Smooth muscle cell (in vitro differentiated cells): ENCODE measurements around the gene SLC4A5. TPM values are rescaled to one million over a fixed set of nuclear protein-coding genes. Genes with fewer than 3 reads are reported as not detected.

ENCODE experiments used
- DNase-seq: peaks from one replicate; lab custom pipeline; 2025; ENCODE audit not compliant: unreplicated experiment; lab: John Stamatoyannopoulos, UW
- H2AFZ ChIP-seq: fragments of 200-600 bp; sonication (generic); 2 replicates; pipeline ENCODE4 v1.6.0; 2016; ENCODE audit warnings: antibody characterized with exemption, low read depth, mild to moderate bottlenecking
- H3F3A ChIP-seq: fragments of 200-600 bp; sonication (generic); 2 replicates; pipeline ENCODE4 v1.6.0; 2017; ENCODE audit warnings: antibody characterized with exemption, low read depth
- H3K27ac ChIP-seq: fragments of 200-600 bp; sonication (generic); 2 replicates; pipeline ENCODE4 v1.5.1; 2016; ENCODE audit warnings: low read depth, mild to moderate bottlenecking
- H3K27me3 ChIP-seq: fragments of 200-600 bp; sonication (generic); 2 replicates; pipeline ENCODE4 v1.6.1; 2016; ENCODE audit warnings: low read depth, mild to moderate bottlenecking
- H3K36me3 ChIP-seq: fragments of 200-600 bp; sonication (generic); 2 replicates; pipeline ENCODE4 v1.5.1; 2016; ENCODE audit warnings: low read depth
- H3K4me1 ChIP-seq: fragments of 200-600 bp; sonication (generic); 2 replicates; pipeline ENCODE4 v1.5.1; 2016; ENCODE audit warnings: low read depth
- H3K4me2 ChIP-seq: fragments of 200-600 bp; sonication (generic); 2 replicates; pipeline ENCODE4 v1.6.0; 2016; ENCODE audit warnings: mild to moderate bottlenecking
- H3K4me3 ChIP-seq: fragments of 200-600 bp; sonication (generic); 2 replicates; pipeline ENCODE4 v1.5.1; 2016; ENCODE audit warnings: mild to moderate bottlenecking
- H3K79me2 ChIP-seq: fragments of 200-600 bp; sonication (generic); 2 replicates; pipeline ENCODE4 v1.6.0; 2016; ENCODE audit warnings: low read depth, mild to moderate bottlenecking
- H3K9ac ChIP-seq: fragments of 200-600 bp; sonication (generic); 2 replicates; pipeline ENCODE4 v1.6.0; 2016; ENCODE audit warnings: low read depth
- H3K9me3 ChIP-seq: fragments of 200-600 bp; sonication (generic); replicated peaks from 2 replicates; pipeline ENCODE4 v1.5.1; 2016; ENCODE audit warnings: low read depth
- H4K20me1 ChIP-seq: fragments of 200-600 bp; sonication (generic); 2 replicates; pipeline ENCODE4 v1.6.0; 2016; ENCODE audit warnings: low read depth
- WGBS: methylation state at CpG from one replicate; pipeline ENCODE4 v1.1.7; 2016; ENCODE audit warnings: low lambda C conversion rate; 5-methylcytosine and 5-hydroxymethylcytosine counted together
- polyA plus RNA-seq: library from polyadenylated mRNA; unstranded; fragments of >200 nt; fragmentation: Nextera tagmentation; extraction: Ambion mirVana; gene quantifications from 2 replicates; pipeline ENCODE4 v1.2.1, GENCODE V29; 2016
- total RNA-seq: library from RNA; depleted of rRNA; stranded (reverse); fragments of >200 nt; gene quantifications from 2 replicates; pipeline ENCODE4 v1.2.3, GENCODE V29; 2014
- TF ChIP-seq, protein P1 (sequence below): fragments of 200-600 bp; sonication (generic); IDR thresholded peaks from 2 replicates; pipeline ENCODE4 v1.5.1; 2017; ENCODE audit warnings: borderline replicate concordance, mild to moderate bottlenecking, antibody characterized with exemption; ENCODE audit not compliant: insufficient read depth, poor library complexity, severe bottlenecking

Gene SLC4A5
- total and polyA plus RNA-seq, 2 experiments from 2014 or later, result 0.46 to 0.99 TPM

DNA sequence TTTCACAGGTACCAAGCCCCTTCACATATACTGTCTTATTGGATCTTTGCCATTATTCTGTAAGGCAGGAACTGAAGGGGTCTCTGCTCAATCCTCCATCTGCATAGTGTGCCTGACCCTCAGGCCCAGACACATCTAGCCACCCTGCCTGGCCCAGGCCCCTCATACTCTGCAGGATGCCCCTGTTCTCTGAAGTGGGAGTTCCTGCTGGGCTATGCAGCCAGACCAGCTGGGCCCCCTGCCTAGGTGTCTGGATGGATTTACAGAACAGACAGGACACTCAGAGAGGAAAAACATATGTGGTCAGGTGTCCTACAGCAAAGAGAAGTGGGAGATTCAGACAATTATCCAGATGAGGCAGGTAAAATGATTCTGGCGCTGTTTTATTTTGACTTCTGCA, 42.0 kb downstream of the SLC4A5 start:
- Histone ChIP-seq H2AFZ (no peak overlapping the region), H3K4me3 (no peak overlapping the region), H3K4me1 (no peaks in the 10 kb centered on the region), H3K79me2 (no peaks in the 10 kb centered on the region), H4K20me1 (no peaks in the 10 kb centered on the region), H3K9me3 (peaks cover 4% of the 10 kb centered on the region), H3K9ac (no peak overlapping the region), H3K36me3 (no peaks in the 10 kb centered on the region), H3K27ac (no peak overlapping the region), H3K4me2 (no peak overlapping the region), H3F3A (no peaks in the 10 kb centered on the region), H3K27me3 (no peaks in the 10 kb centered on the region)
- DNase-seq, result no peak
- TF ChIP-seq, protein P1, sequence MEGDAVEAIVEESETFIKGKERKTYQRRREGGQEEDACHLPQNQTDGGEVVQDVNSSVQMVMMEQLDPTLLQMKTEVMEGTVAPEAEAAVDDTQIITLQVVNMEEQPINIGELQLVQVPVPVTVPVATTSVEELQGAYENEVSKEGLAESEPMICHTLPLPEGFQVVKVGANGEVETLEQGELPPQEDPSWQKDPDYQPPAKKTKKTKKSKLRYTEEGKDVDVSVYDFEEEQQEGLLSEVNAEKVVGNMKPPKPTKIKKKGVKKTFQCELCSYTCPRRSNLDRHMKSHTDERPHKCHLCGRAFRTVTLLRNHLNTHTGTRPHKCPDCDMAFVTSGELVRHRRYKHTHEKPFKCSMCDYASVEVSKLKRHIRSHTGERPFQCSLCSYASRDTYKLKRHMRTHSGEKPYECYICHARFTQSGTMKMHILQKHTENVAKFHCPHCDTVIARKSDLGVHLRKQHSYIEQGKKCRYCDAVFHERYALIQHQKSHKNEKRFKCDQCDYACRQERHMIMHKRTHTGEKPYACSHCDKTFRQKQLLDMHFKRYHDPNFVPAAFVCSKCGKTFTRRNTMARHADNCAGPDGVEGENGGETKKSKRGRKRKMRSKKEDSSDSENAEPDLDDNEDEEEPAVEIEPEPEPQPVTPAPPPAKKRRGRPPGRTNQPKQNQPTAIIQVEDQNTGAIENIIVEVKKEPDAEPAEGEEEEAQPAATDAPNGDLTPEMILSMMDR, result no peak
- 100% methylated on average over 1 of the region's 1 CpG for WGBS

DNA sequence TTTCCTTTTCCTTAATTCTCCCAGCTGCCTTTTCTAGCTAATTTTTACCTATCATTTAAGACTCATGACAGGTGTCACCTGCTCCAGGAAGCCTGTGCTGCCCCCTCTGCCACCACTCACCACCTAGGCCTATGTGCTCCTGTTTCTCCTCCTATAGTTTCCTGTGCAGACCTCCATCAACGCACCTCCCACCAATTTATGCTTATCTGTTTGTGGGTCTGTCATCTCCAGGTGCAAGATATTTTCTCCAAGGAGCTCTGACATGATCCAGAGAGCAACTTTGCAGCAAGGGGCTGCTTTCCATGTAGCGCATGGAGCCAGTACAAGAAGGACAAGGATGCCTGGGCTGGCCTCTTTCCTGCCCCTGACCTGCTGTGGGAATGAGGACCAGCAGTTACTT, 42.7 kb downstream of the SLC4A5 start:
- no peak for DNase-seq
- Histone ChIP-seq H2AFZ (no peak overlapping the region), H3K4me1 (no peaks in the 10 kb centered on the region), H3K79me2 (no peaks in the 10 kb centered on the region), H3K27me3 (no peaks in the 10 kb centered on the region), H3K36me3 (no peaks in the 10 kb centered on the region), H3K27ac (no peak overlapping the region), H3K9ac (no peak overlapping the region), H3F3A (no peaks in the 10 kb centered on the region), H4K20me1 (no peaks in the 10 kb centered on the region), H3K4me2 (no peak overlapping the region), H3K4me3 (no peak overlapping the region), H3K9me3 (peaks cover 4% of the 10 kb centered on the region)
- 93% methylated on average over 2 of the region's 2 CpGs for WGBS
- TF ChIP-seq, protein P1, result no peak

DNA sequence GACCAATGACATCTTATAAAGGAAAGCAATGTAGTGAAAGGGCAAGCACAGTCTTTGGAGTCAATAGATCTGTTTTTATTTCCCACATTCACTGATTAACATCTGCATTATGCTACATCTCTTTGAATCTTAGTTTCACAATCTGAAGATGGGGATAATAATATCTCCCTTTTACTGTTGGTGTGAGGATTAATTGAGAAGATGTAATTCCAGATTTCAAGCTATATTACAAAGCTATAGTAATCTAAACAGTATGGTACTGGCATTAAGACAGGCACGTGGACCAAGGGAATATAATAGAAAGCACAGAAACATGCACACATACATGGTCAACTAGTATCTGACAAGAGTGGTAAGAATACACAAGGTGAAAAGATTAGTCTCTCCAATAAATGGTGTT, 45.3 kb downstream of the SLC4A5 start:
- TF ChIP-seq, protein P1, result no peak

DNA sequence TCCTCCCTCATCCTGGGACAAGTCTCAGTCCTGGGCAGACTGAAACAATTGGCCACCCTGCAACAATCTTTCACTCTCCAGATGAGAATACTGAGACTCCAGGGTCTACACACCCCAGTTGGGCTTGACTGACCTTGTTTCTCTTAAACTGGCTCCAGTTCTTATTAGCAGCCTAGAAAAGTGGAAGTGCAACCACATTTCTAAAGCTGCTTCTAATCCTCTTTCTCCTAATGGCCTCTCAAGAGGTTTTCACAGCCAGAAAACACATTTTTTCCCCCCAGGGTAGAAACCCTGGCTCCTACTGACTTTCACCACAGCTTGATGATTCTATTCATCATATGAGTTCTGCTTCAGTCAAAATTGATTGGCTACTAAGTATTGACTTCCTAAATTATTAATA, 45.8 kb downstream of the SLC4A5 start:
- H3K27ac ChIP-seq, result no peak overlapping the region
- no peaks in the 10 kb centered on the region for H3K4me1 ChIP-seq
- TF ChIP-seq, protein P1, result no peak
- H4K20me1 ChIP-seq, result no peaks in the 10 kb centered on the region
- H3K27me3 ChIP-seq, result no peaks in the 10 kb centered on the region
- H3K4me2 ChIP-seq, result no peak overlapping the region
- H3K79me2 ChIP-seq, result no peaks in the 10 kb centered on the region
- H2AFZ ChIP-seq, result no peak overlapping the region
- DNase-seq, result no peak
- no peaks in the 10 kb centered on the region for H3K36me3 ChIP-seq
- peaks cover 4% of the 10 kb centered on the region for H3K9me3 ChIP-seq
- no peak overlapping the region for H3K9ac ChIP-seq
- H3K4me3 ChIP-seq, result no peak overlapping the region
- H3F3A ChIP-seq, result no peaks in the 10 kb centered on the region

More for the DNA sequence above, 45.3 kb downstream of the SLC4A5 start:
- no peaks in the 10 kb centered on the region for H3K4me1 ChIP-seq
- no peaks in the 10 kb centered on the region for H3K79me2 ChIP-seq
- DNase-seq, result no peak
- H3K9ac ChIP-seq, result no peak overlapping the region
- no peaks in the 10 kb centered on the region for H4K20me1 ChIP-seq
- peaks cover 4% of the 10 kb centered on the region for H3K9me3 ChIP-seq
- H3K36me3 ChIP-seq, result no peaks in the 10 kb centered on the region
- H3K27ac ChIP-seq, result no peak overlapping the region
- H3K27me3 ChIP-seq, result no peaks in the 10 kb centered on the region
- H3K4me2 ChIP-seq, result no peak overlapping the region
- H3F3A ChIP-seq, result no peaks in the 10 kb centered on the region
- no peak overlapping the region for H2AFZ ChIP-seq
- no peak overlapping the region for H3K4me3 ChIP-seq
- 85% methylated on average over 1 of the region's 1 CpG for WGBS
